ENCODE results near the gene ZNRF3.

- TF ChIP-seq, protein P1, sequence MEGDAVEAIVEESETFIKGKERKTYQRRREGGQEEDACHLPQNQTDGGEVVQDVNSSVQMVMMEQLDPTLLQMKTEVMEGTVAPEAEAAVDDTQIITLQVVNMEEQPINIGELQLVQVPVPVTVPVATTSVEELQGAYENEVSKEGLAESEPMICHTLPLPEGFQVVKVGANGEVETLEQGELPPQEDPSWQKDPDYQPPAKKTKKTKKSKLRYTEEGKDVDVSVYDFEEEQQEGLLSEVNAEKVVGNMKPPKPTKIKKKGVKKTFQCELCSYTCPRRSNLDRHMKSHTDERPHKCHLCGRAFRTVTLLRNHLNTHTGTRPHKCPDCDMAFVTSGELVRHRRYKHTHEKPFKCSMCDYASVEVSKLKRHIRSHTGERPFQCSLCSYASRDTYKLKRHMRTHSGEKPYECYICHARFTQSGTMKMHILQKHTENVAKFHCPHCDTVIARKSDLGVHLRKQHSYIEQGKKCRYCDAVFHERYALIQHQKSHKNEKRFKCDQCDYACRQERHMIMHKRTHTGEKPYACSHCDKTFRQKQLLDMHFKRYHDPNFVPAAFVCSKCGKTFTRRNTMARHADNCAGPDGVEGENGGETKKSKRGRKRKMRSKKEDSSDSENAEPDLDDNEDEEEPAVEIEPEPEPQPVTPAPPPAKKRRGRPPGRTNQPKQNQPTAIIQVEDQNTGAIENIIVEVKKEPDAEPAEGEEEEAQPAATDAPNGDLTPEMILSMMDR (IDR thresholded peaks at IDR 0.05) = no peak
- TF ChIP-seq POLR2A (IDR thresholded peaks at IDR 0.05) = no peak
These were observed 55.0 kb downstream of the ZNRF3 start for GRCh38 chr22:28938286-28938833.
